Neutrophil (primary cell): ENCODE measurements around the gene KCNT1.

Source experiments
- H3K27ac ChIP-seq: fragments of 200-600 bp; sonication (generic); 2 replicates; pipeline ENCODE4 v1.5.1; 2016; ENCODE audit warnings: mild to moderate bottlenecking, moderate library complexity
- H3K27me3 ChIP-seq: fragments of 200-600 bp; sonication (generic); 2 replicates; pipeline ENCODE4 v1.6.0; 2016; ENCODE audit warnings: mild to moderate bottlenecking
- H3K36me3 ChIP-seq: fragments of 200-600 bp; sonication (generic); 2 replicates; pipeline ENCODE4 v1.5.1; 2017
- H3K4me1 ChIP-seq, 2 experiments: fragments of 200-600 bp in 1 of 2; sonication (generic) in 1 of 2; 1 replicate in 1 of 2; 2 replicates in 1 of 2; pipeline versions ENCODE4 v1.5.1 to v1.6.1; 2013 to 2016; ENCODE audit warnings: low read depth in 1 of 2, low read length in 1 of 2, mild to moderate bottlenecking in 1 of 2, moderate library complexity in 1 of 2; ENCODE audit not compliant: control insufficient read depth in 1 of 2, insufficient read depth in 1 of 2
- H3K4me3 ChIP-seq, 2 experiments: fragments of 200-600 bp in 1 of 2; sonication (generic) in 1 of 2; 1 replicate in 1 of 2; 2 replicates in 1 of 2; pipeline ENCODE4 v1.5.1; 2013 to 2016; ENCODE audit warnings: low read depth in 1 of 2, low read length in 1 of 2, mild to moderate bottlenecking in 1 of 2, moderate library complexity in 1 of 2
- H3K9me3 ChIP-seq: fragments of 200-600 bp; sonication (generic); 2 replicates; pipeline ENCODE4 v1.5.1; 2016
- CTCF ChIP-seq: fragments of 200-600 bp; sonication (generic); IDR thresholded peaks from 2 replicates; pipeline ENCODE4 v1.5.1; 2016; ENCODE audit warnings: antibody characterized with exemption

Gene KCNT1

GRCh38 chr9:135753391-135754105, 51.6 kb downstream of the KCNT1 start:
- Histone ChIP-seq H3K27me3 (no peaks in the 10 kb centered on the region), H3K9me3 (no peaks in the 10 kb centered on the region), H3K27ac (no peak overlapping the region), H3K36me3 (no peaks in the 10 kb centered on the region), H3K4me1 (no peaks in the 10 kb centered on the region), H3K4me3 (no peak overlapping the region)
- no peak for TF ChIP-seq CTCF

- Histone ChIP-seq H3K36me3 (no peaks in the 10 kb centered on the region), H3K27me3 (no peaks in the 10 kb centered on the region), H3K4me3 (no peak overlapping the region), H3K27ac (no peak overlapping the region), H3K4me1 (no peaks in the 10 kb centered on the region), H3K9me3 (no peaks in the 10 kb centered on the region)
- no peak for TF ChIP-seq CTCF
These were observed 54.6 kb downstream of the KCNT1 start for GRCh38 chr9:135756576-135756975.

- no peak for TF ChIP-seq CTCF
- Histone ChIP-seq H3K9me3 (no peaks in the 10 kb centered on the region), H3K4me1 (no peaks in the 10 kb centered on the region), H3K27ac (no peak overlapping the region), H3K36me3 (no peaks in the 10 kb centered on the region), H3K4me3 (no peak overlapping the region), H3K27me3 (no peaks in the 10 kb centered on the region)
These were observed 55.4 kb downstream of the KCNT1 start for GRCh38 chr9:135757356-135757755.

- Histone ChIP-seq H3K27ac (no peak overlapping the region), H3K27me3 (no peaks in the 10 kb centered on the region), H3K4me3 (no peak overlapping the region), H3K36me3 (no peaks in the 10 kb centered on the region), H3K9me3 (no peaks in the 10 kb centered on the region), H3K4me1 (no peaks in the 10 kb centered on the region)
- TF ChIP-seq CTCF: no peak
These were observed 56.1 kb downstream of the KCNT1 start for GRCh38 chr9:135758056-135758455.

- H3K27ac ChIP-seq: no peak overlapping the region
- no peaks in the 10 kb centered on the region for H3K4me1 ChIP-seq
- no peaks in the 10 kb centered on the region for H3K27me3 ChIP-seq
- no peak overlapping the region for H3K4me3 ChIP-seq
- H3K36me3 ChIP-seq: no peaks in the 10 kb centered on the region
- TF ChIP-seq CTCF: no peak
- no peaks in the 10 kb centered on the region for H3K9me3 ChIP-seq
These were observed 56.9 kb downstream of the KCNT1 start for GRCh38 chr9:135758870-135759269.
